Prostate gland (tissue), 2 donors: ENCODE data around the gene CHST1.

Experiments used
- CTCF ChIP-seq, 4 experiments: fragments of 200-600 bp in 2 of 4; fragments of 450-650 bp in 2 of 4; sonication (generic) in 2 of 4; IDR thresholded peaks; 1 replicate in 3 of 4; 2 replicates in 1 of 4; pipeline ENCODE4 v1.5.1; 2016 to 2019; ENCODE audit warnings: antibody characterized with exemption in 4 of 4, mild to moderate bottlenecking in 2 of 4, moderate library complexity in 2 of 4
- POLR2A ChIP-seq: fragments of 450-650 bp; IDR thresholded peaks from one replicate; pipeline ENCODE4 v1.6.1; 2016; ENCODE audit warnings: antibody characterized with exemption, mild to moderate bottlenecking
- POLR2AphosphoS5 ChIP-seq: sonication (generic); formaldehyde crosslinking; IDR thresholded peaks from one replicate; pipeline ENCODE4 v1.6.1; 2017; ENCODE audit warnings: antibody characterized with exemption

GRCh38 chr11:45710561-45710960 is 45.1 kb upstream of the CHST1 start:
- TF ChIP-seq CTCF (IDR thresholded peaks at IDR 0.05) (no peak), POLR2A (no peak), POLR2AphosphoS5 (no peak)
